Small intestine (tissue), 7 donors: ENCODE data around the gene CAMKMT. TPM values are rescaled to one million over a fixed set of nuclear protein-coding genes. Genes with fewer than 3 reads are reported as not detected.

Source experiments
- DNase-seq, 2 donors: peaks; one replicate each; pipeline versions ENCODE4 v3.0.0 to v3.0.0-alpha.2; 2013
- FAIRE-seq: peaks from 2 replicates; lab custom pipeline; 2012; peaks lifted over from hg19 to GRCh38; lab: Jason Lieb, UNC
- H3K27ac ChIP-seq, 3 donors: one replicate each; pipeline ENCODE4 v1.5.1; 2013; ENCODE audit warnings: low read length in 2 of 3, mild to moderate bottlenecking in 2 of 3, control low read depth in 1 of 3, inconsistent platforms in 1 of 3, low read depth in 1 of 3, moderate library complexity in 1 of 3
- H3K27me3 ChIP-seq, 3 donors: one replicate each; pipeline ENCODE4 v1.6.1; 2013; ENCODE audit warnings: low read length in 3 of 3, inconsistent platforms in 1 of 3; ENCODE audit not compliant: control insufficient read depth in 3 of 3, insufficient read depth in 3 of 3
- H3K36me3 ChIP-seq, 3 donors: one replicate each; pipeline ENCODE4 v1.6.1; 2013; ENCODE audit warnings: low read length in 3 of 3, inconsistent platforms in 1 of 3, low read depth in 1 of 3, mild to moderate bottlenecking in 1 of 3, moderate library complexity in 1 of 3; ENCODE audit not compliant: control insufficient read depth in 3 of 3, insufficient read depth in 2 of 3
- H3K4me1 ChIP-seq, 3 donors: one replicate each; pipeline ENCODE4 v1.6.1; 2013; ENCODE audit warnings: low read length in 2 of 3, inconsistent platforms in 1 of 3, low read depth in 1 of 3, mild to moderate bottlenecking in 1 of 3, moderate library complexity in 1 of 3; ENCODE audit not compliant: control insufficient read depth in 3 of 3, insufficient read depth in 2 of 3
- H3K4me3 ChIP-seq, 3 donors: one replicate each; pipeline ENCODE4 v1.5.1; 2013; ENCODE audit warnings: low read length in 3 of 3, control low read depth in 1 of 3, inconsistent platforms in 1 of 3, low read depth in 1 of 3, mild to moderate bottlenecking in 1 of 3, moderate library complexity in 1 of 3
- H3K9me3 ChIP-seq, 2 donors: one replicate each; pipeline ENCODE4 v1.6.1; 2013; ENCODE audit warnings: low read depth in 1 of 2, low read length in 1 of 2; ENCODE audit not compliant: control insufficient read depth in 2 of 2, insufficient read depth in 1 of 2
- WGBS, 3 donors: extraction: QIAGEN DNeasy Blood & Tissue Kit; methylation state at CpG; one replicate each; pipeline ENCODE4 v1.1.7; 2013; 5-methylcytosine and 5-hydroxymethylcytosine counted together
- polyA plus RNA-seq, 4 donors: library from polyadenylated mRNA; stranded (reverse) in 3 of 4; unstranded in 1 of 4; fragments of 200-250 nt in 3 of 4; fragments of 120-200 nt in 1 of 4; gene quantifications; one replicate each; pipeline versions ENCODE4 v1.2.1 to v1.2.3, GENCODE V29; 2013
- donor health status: healthy with polysubstance abuse.
- donor health status: control.
- donor health status: control.
- donor health status: Bipolar disorder and iron deficiency.
- donor health status: healthy.

CAMKMT gene
- polyA plus RNA-seq, 4 donors = 3.5 to 9.6 (median 6.9) TPM

- no peak for FAIRE-seq
- no peak overlapping the region for H3K4me3 ChIP-seq
- H3K27ac ChIP-seq = no peak overlapping the region
- no peaks in the 10 kb centered on the region for H3K36me3 ChIP-seq
- no peak for DNase-seq
- no peaks in the 10 kb centered on the region for H3K9me3 ChIP-seq
- H3K4me1 ChIP-seq = no peaks in the 10 kb centered on the region
- 75 to 81% (median 78%) methylated on average over 4 of the region's 4 CpGs for WGBS, 3 donors
- H3K27me3 ChIP-seq = no peaks in the 10 kb centered on the region
Measured at GRCh38 chr2:44570777-44571176, 209.0 kb downstream of the CAMKMT start.

GRCh38 chr2:44572196-44572900 is 210.6 kb downstream of the CAMKMT start:
- H3K4me3 ChIP-seq = no peak overlapping the region
- 90 to 96% (median 93%) methylated on average over 8 of the region's 8 CpGs for WGBS, 3 donors
- no peak for FAIRE-seq
- no peak for DNase-seq
- no peaks in the 10 kb centered on the region for H3K27me3 ChIP-seq
- H3K4me1 ChIP-seq = no peaks in the 10 kb centered on the region
- no peaks in the 10 kb centered on the region for H3K9me3 ChIP-seq
- no peak overlapping the region for H3K27ac ChIP-seq
- H3K36me3 ChIP-seq = no peaks in the 10 kb centered on the region

GRCh38 chr2:44573996-44574395 is 212.2 kb downstream of the CAMKMT start:
- 89 to 90% (median 90%) methylated on average over 5 of the region's 5 CpGs for WGBS, 3 donors
- no peaks in the 10 kb centered on the region for H3K27me3 ChIP-seq
- no peak for FAIRE-seq

GRCh38 chr2:44578471-44579093 is 216.8 kb downstream of the CAMKMT start:
- no peak for DNase-seq
- Histone ChIP-seq H3K9me3 (no peaks in the 10 kb centered on the region), H3K4me3 (no peak overlapping the region), H3K4me1 (no peaks in the 10 kb centered on the region), H3K27ac (no peak overlapping the region), H3K27me3 (no peaks in the 10 kb centered on the region), H3K36me3 (no peaks in the 10 kb centered on the region)
- no peak for FAIRE-seq
- 46 to 72% (median 48%) methylated on average over 2 of the region's 2 CpGs for WGBS, 3 donors

More at GRCh38 chr2:44573996-44574395, 212.2 kb downstream of the CAMKMT start:
- Histone ChIP-seq H3K4me1 (no peaks in the 10 kb centered on the region), H3K27ac (no peak overlapping the region), H3K36me3 (no peaks in the 10 kb centered on the region), H3K9me3 (no peaks in the 10 kb centered on the region), H3K4me3 (no peak overlapping the region)
- DNase-seq = no peak

GRCh38 chr2:44579115-44579836 is 217.5 kb downstream of the CAMKMT start:
- Histone ChIP-seq H3K4me1 (no peaks in the 10 kb centered on the region), H3K4me3 (no peak overlapping the region), H3K9me3 (no peaks in the 10 kb centered on the region), H3K27ac (no peak overlapping the region), H3K36me3 (no peaks in the 10 kb centered on the region), H3K27me3 (no peaks in the 10 kb centered on the region)
- FAIRE-seq (no peak), DNase-seq (no peak)
- 65 to 73% (median 67%) methylated on average over 6 of the region's 6 CpGs for WGBS, 3 donors

GRCh38 chr2:44579837-44580230 is 218.1 kb downstream of the CAMKMT start:
- no peak overlapping the region for H3K27ac ChIP-seq
- H3K36me3 ChIP-seq = no peaks in the 10 kb centered on the region
- H3K4me3 ChIP-seq = no peak overlapping the region
- DNase-seq (no peak), FAIRE-seq (no peak)
- no peaks in the 10 kb centered on the region for H3K27me3 ChIP-seq
- H3K9me3 ChIP-seq = no peaks in the 10 kb centered on the region
- 88 to 91% (median 88%) methylated on average over 2 of the region's 2 CpGs for WGBS, 3 donors
- H3K4me1 ChIP-seq = no peaks in the 10 kb centered on the region

GRCh38 chr2:44580875-44581515 is 219.2 kb downstream of the CAMKMT start:
- no peaks in the 10 kb centered on the region for H3K4me1 ChIP-seq
- no peaks in the 10 kb centered on the region for H3K27me3 ChIP-seq
- no peak for FAIRE-seq
- no peaks in the 10 kb centered on the region for H3K9me3 ChIP-seq
- no peak for DNase-seq
- no peaks in the 10 kb centered on the region for H3K36me3 ChIP-seq
- H3K4me3 ChIP-seq = no peak overlapping the region
- no peak overlapping the region for H3K27ac ChIP-seq
- whole genome bisulfite sequencing, 3 donors = 64 to 83% (median 74%) methylated on average over 3 of the region's 3 CpGs

GRCh38 chr2:44582363-44583008 is 220.7 kb downstream of the CAMKMT start:
- no peak for FAIRE-seq
- 88 to 92% (median 89%) methylated on average over 3 of the region's 3 CpGs for WGBS, 3 donors
- no peaks in the 10 kb centered on the region for H3K4me1 ChIP-seq
- H3K4me3 ChIP-seq = no peak overlapping the region
- H3K27ac ChIP-seq = no peak overlapping the region
- H3K9me3 ChIP-seq = no peaks in the 10 kb centered on the region
- no peak for DNase-seq
- H3K27me3 ChIP-seq = no peaks in the 10 kb centered on the region
- H3K36me3 ChIP-seq = no peaks in the 10 kb centered on the region
